GM19023 (cell line): Measurements from ENCODE around the gene MCM3AP.

Experiments
- ATAC-seq: cut with Tn5 transposase; IDR thresholded peaks from one replicate; pipeline ENCODE4 v1.9.1; 2021; ENCODE audit warnings: mild to moderate bottlenecking, moderate library complexity; ENCODE audit not compliant: unreplicated experiment

The MCM3AP gene

GRCh38 chr21:46220275-46220810, 65.1 kb downstream of the MCM3AP start:
- ATAC-seq, result no peak

GRCh38 chr21:46219591-46220239, 65.7 kb downstream of the MCM3AP start:
- ATAC-seq, result no peak

- ATAC-seq, result no peak
These were observed 66.4 kb downstream of the MCM3AP start for GRCh38 chr21:46218906-46219590.

- ATAC-seq, result no peak
These were observed 67.8 kb downstream of the MCM3AP start for GRCh38 chr21:46217511-46218196.

GRCh38 chr21:46216132-46216747, 69.2 kb downstream of the MCM3AP start:
- no peak for ATAC-seq

GRCh38 chr21:46215436-46216131, 69.8 kb downstream of the MCM3AP start:
- ATAC-seq, result no peak

- ATAC-seq, result no peak
These were observed 70.7 kb downstream of the MCM3AP start for GRCh38 chr21:46214478-46215340.

- ATAC-seq, result no peak
These were observed 71.7 kb downstream of the MCM3AP start for GRCh38 chr21:46213620-46214286.

- no peak for ATAC-seq
These were observed 72.5 kb downstream of the MCM3AP start for GRCh38 chr21:46212721-46213484.

- no peak for ATAC-seq
These were observed 73.4 kb downstream of the MCM3AP start for GRCh38 chr21:46211786-46212720.

GRCh38 chr21:46211376-46211775, 74.0 kb downstream of the MCM3AP start:
- no peak for ATAC-seq

GRCh38 chr21:46210378-46211136, 74.9 kb downstream of the MCM3AP start:
- no peak for ATAC-seq

GRCh38 chr21:46208761-46209721, 76.4 kb downstream of the MCM3AP start:
- no peak for ATAC-seq

GRCh38 chr21:46207920-46208591, 77.4 kb downstream of the MCM3AP start:
- no peak for ATAC-seq
